Stimulated activated memory B cell treated with anti-CD40 and anti-IgM and Interleukin-4, amounts not matched to agents 10 μg/mL and 1 μg/mL and 100 μg/mL, for 72 hours (primary cell): ENCODE measurements around the gene ARL14EPL.
A peak's percentile ranks its signal among the peaks of the same experiment; 100 is the strongest.
"Not testable (repeated sequence)": the region's sequence is repeated elsewhere in the genome, so short reads cannot be mapped to it uniquely, and the experiment has no call there.

Source experiments
- ATAC-seq: fragments of 150-1000 bp; cut with Tn5 transposase; 2 replicates; pipeline ENCODE4 v1.10.0; 2021
- H3K27ac Mint-ChIP-seq: one replicate; pipeline ENCODE4 v1.8.0; 2022; ENCODE audit warnings: mild to moderate bottlenecking, mixed read lengths
- H3K27me3 Mint-ChIP-seq: one replicate; pipeline ENCODE4 v1.8.0; 2022; ENCODE audit warnings: mixed read lengths
- H3K36me3 Mint-ChIP-seq: one replicate; pipeline ENCODE4 v1.8.0; 2022; ENCODE audit warnings: mixed read lengths
- H3K4me1 Mint-ChIP-seq: one replicate; pipeline ENCODE4 v1.8.0; 2022; ENCODE audit warnings: mixed read lengths
- H3K4me3 Mint-ChIP-seq: one replicate; pipeline ENCODE4 v1.8.0; 2022; ENCODE audit warnings: mild to moderate bottlenecking, moderate library complexity, mixed read lengths
- H3K9me3 Mint-ChIP-seq: one replicate; pipeline ENCODE4 v1.8.0; 2022; ENCODE audit warnings: mixed read lengths

Gene ARL14EPL

GRCh38 chr5:116084287-116084691 lies 52.0 kb downstream of the ARL14EPL start:
- Mint-ChIP-seq H3K27me3 (no peaks in the 10 kb centered on the region), H3K36me3 (peaks cover 27% of the 10 kb centered on the region), H3K4me1 (peaks cover 65% of the 10 kb centered on the region), H3K4me3 (peak overlapping the region; percentile 89), H3K9me3 (no peaks in the 10 kb centered on the region), H3K27ac (peak overlapping the region; percentile 94)
- ATAC-seq = peak; percentile 44

DNA sequence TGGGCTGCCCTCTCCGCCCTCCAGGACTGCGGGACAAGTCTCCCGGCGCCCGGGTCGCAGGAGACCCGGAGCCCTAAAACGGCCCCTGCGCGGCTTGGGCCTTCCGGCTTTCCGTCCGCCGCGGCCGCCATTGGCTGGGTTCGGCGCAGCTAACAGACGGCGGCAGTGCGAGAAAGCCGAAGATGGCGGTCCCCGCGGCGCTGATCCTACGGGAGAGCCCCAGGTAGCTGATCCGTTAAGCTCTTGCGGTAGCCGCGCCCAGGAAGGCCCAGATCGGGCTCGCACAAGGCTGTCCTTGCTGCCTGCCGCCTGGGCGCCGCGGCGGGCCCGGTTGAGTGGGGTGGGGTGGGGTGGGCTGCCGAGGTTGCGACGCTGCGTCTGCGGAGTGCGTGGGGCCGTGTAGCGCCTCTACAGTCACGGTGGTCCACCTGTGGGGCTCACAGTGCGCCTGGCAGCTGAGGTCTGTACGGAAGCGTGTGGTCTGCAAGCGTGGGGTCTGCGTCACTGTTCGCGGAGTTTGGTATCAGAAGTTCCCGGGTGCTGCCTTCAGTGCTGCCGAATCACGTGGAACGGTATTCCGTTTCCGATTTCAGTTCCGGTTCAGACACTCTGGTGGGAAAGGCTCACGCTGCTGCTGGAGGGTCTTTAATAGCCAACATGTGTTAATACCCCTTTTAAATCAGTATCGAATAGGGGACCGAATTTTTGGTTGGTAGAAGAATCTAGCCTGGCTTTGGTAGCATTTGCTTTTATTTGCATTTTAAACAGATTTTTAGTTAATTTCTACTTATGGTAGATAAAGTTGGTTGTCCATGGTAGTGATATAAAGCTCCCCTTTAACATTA lies 52.8 kb downstream of the ARL14EPL start, which contains the start of gene COMMD10:
Gene COMMD10 (plus strand): TSS at position 155 of the 845 bp plus-strand sequence.
- peak; percentile 97 for ATAC-seq
- Mint-ChIP-seq H3K27me3 (no peaks in the 10 kb centered on the region), H3K4me1 (peaks cover 69% of the 10 kb centered on the region), H3K36me3 (peaks cover 35% of the 10 kb centered on the region), H3K9me3 (no peaks in the 10 kb centered on the region), H3K27ac (peak within 1 kb of the TSS; percentile 94), H3K4me3 (peak within 1 kb of the TSS; percentile 89)

GRCh38 chr5:116086309-116086708 lies 54.0 kb downstream of the ARL14EPL start:
- not testable (repeated sequence) for H3K4me3 Mint-ChIP-seq, H3K27me3 Mint-ChIP-seq, ATAC-seq, H3K9me3 Mint-ChIP-seq, H3K27ac Mint-ChIP-seq
- H3K4me1 Mint-ChIP-seq = peaks cover 68% of the 10 kb centered on the region
- H3K36me3 Mint-ChIP-seq = peaks cover 40% of the 10 kb centered on the region

DNA sequence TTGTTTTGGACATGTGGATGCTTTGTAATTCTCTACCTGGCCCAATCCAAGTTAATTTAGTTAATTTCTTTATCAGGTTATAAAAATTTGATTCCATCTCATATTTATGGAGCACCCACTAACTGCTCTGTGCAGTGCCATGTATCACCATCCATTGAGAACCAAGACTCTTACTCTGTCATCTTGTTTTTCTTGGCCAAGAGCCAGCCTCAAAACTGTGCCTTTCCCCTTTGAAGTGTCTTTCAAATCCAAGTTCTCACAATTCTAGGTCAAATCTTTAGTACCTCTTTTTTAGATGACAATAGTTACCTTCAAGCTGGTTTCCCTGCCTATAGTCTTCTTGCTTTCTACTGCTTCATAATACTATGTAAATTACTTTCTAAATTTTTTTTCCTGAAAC lies 55.8 kb downstream of the ARL14EPL start:
- ATAC-seq = no peak
- H3K4me1 Mint-ChIP-seq = peaks cover 53% of the 10 kb centered on the region
- no peaks in the 10 kb centered on the region for H3K9me3 Mint-ChIP-seq
- H3K4me3 Mint-ChIP-seq = no peak overlapping the region
- no peaks in the 10 kb centered on the region for H3K27me3 Mint-ChIP-seq
- no peak overlapping the region for H3K27ac Mint-ChIP-seq
- H3K36me3 Mint-ChIP-seq = peaks cover 38% of the 10 kb centered on the region

DNA sequence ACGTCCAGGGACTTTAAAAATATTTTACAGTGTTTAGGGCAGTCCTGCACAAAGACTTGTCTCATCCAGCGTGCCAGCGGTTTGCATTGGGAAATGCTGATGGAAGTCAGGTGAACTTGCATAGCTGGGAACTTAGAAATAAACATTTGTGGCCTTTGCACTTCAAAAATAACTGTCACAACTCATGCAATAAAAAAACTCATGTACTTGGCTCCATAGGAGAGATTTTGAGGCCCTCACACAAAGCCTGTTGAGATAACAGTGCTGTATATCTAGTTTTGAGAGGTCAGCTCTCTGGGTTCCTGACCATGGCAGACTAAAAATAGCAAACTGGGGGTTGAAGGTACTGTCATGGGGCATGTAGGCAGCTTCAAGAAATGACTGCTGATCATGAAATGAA lies 58.0 kb downstream of the ARL14EPL start:
- no peaks in the 10 kb centered on the region for H3K27me3 Mint-ChIP-seq
- peaks cover 40% of the 10 kb centered on the region for H3K4me1 Mint-ChIP-seq
- H3K27ac Mint-ChIP-seq = no peak overlapping the region
- peaks cover 51% of the 10 kb centered on the region for H3K36me3 Mint-ChIP-seq
- H3K9me3 Mint-ChIP-seq = no peaks in the 10 kb centered on the region
- no peak for ATAC-seq
- H3K4me3 Mint-ChIP-seq = no peak overlapping the region

DNA sequence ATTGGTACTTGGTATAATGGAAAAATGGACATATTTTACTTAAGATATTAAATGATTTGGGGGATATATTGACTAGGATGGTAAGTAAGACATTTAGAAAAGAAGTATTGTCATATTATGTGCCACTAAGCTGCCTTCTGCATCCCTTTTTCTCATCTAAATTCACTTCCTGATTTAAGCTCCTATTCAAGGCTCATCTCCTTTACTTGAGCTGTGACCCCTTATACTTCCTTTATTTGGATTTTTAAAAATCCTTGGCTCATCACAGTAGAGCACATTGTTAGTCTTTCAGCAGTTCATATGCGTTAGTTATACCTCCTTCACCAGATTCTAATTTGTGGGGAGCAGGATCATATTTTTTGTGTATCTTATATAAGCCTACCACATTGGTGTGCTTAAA lies 59.1 kb downstream of the ARL14EPL start:
- Mint-ChIP-seq H3K27ac (no peak overlapping the region), H3K4me3 (no peak overlapping the region), H3K36me3 (peaks cover 59% of the 10 kb centered on the region), H3K27me3 (no peaks in the 10 kb centered on the region), H3K9me3 (no peaks in the 10 kb centered on the region), H3K4me1 (peaks cover 38% of the 10 kb centered on the region)
- ATAC-seq = no peak

DNA sequence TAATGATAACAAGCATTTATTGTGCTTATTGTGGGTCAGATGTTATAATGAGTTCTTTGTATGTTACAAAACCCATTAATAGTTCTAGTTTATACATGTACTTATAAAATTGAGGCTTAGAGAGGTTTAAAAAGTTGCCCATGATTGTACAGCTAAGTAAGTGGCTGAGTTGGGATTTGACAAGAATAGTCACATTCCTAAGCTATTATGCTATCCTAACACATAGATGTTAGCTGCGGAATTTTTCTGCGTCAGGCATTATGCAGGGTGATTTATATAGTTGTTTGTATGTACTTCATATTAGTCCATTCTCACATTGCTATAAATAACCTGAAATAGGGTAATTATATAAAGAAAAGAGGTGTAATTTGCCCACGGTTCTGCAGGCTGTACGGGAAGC lies 65.0 kb downstream of the ARL14EPL start:
- Mint-ChIP-seq H3K9me3 (no peaks in the 10 kb centered on the region), H3K27me3 (no peaks in the 10 kb centered on the region), H3K4me3 (no peak overlapping the region), H3K36me3 (peaks cover 77% of the 10 kb centered on the region), H3K4me1 (peaks cover 12% of the 10 kb centered on the region), H3K27ac (no peak overlapping the region)
- ATAC-seq = no peak

DNA sequence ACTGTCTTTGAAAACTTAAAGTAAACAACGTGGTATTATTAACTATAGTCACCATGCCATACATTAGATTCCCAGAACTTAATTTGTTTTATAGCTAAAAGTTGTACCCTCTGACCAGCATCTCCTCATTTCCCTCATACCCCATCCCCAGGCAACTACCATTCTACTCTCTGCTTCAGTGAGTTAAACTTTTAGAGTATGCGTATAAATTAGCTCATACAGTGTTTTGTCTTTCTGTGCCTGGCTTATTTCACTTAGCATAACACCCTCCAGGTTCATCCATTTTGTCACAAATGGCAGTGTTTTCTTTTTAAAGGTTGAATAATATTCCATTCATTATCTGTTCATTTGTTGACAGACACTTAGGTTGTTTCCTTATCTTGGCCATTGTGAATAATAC lies 66.7 kb downstream of the ARL14EPL start:
- Mint-ChIP-seq H3K27ac (no peak overlapping the region), H3K27me3 (no peaks in the 10 kb centered on the region), H3K36me3 (peaks cover 77% of the 10 kb centered on the region), H3K4me3 (no peak overlapping the region), H3K4me1 (peaks cover 16% of the 10 kb centered on the region), H3K9me3 (no peaks in the 10 kb centered on the region)
- ATAC-seq = no peak

DNA sequence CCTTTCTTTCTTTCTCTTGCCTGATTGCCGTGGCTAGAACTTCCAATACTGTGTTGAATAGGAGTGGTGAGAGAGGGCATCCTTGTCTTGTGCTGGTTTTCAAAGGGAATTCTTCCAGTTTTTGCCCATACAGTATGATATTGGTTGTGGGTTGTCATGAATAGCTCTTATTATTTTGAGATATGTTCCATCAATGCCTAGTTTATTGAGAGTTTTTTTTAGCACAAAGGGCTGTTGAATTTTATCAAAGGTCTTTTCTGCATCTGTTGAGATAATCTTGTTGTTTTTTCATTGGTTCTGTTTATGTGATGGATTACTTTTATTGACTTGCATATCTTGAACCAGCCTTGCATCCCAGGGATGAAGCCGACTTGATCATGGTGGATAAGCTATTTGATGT lies 72.7 kb downstream of the ARL14EPL start:
- not testable (repeated sequence) for H3K4me3 Mint-ChIP-seq, ATAC-seq, H3K27me3 Mint-ChIP-seq, H3K9me3 Mint-ChIP-seq
- Mint-ChIP-seq H3K36me3 (peaks cover 85% of the 10 kb centered on the region), H3K4me1 (peaks cover 31% of the 10 kb centered on the region), H3K27ac (peak overlapping the region; percentile 38)
